SK-N-MC (cell line): ENCODE results near the gene MPHOSPH10.
"Not testable (repeated sequence)": the region's sequence is repeated elsewhere in the genome, so short reads cannot be mapped to it uniquely, and the experiment has no call there.

Experiments
- DNase-seq: peaks from one replicate; pipeline ENCODE4 v3.0.0-alpha.2; 2011; ENCODE audit warnings: low read depth, low spot score
- H3K27ac ChIP-seq: fragments of 200-600 bp; sonication (generic); 2 replicates; pipeline ENCODE4 v1.5.1; 2016; ENCODE audit warnings: mixed run types
- H3K36me3 ChIP-seq: fragments of 200-600 bp; sonication (generic); 2 replicates; pipeline ENCODE4 v1.6.1; 2017; ENCODE audit warnings: antibody characterized with exemption, low read length, mixed read lengths; ENCODE audit not compliant: insufficient read depth
- H3K4me3 ChIP-seq: fragments of 200-600 bp; sonication (generic); 2 replicates; pipeline ENCODE4 v1.5.1; 2016
- H3K9ac ChIP-seq: fragments of 200-600 bp; sonication (generic); 2 replicates; pipeline ENCODE4 v1.8.0; 2017; ENCODE audit warnings: mixed run types, mixed read lengths; ENCODE audit not compliant: insufficient read length
- H3K9me3 ChIP-seq: fragments of 200-600 bp; sonication (generic); 2 replicates; pipeline ENCODE4 v1.6.1; 2017; ENCODE audit warnings: low read depth, mild to moderate bottlenecking, antibody characterized with exemption, low read length, moderate library complexity, mixed read lengths
- EZH2 ChIP-seq: fragments of 200-600 bp; sonication (generic); IDR thresholded peaks from one replicate; pipeline ENCODE4 v1.6.1; 2017; ENCODE audit warnings: antibody characterized with exemption
- FOXP2 ChIP-seq: optimal IDR thresholded peaks from 2 replicates; pipeline ENCODE3; 2011; ENCODE audit warnings: mild to moderate bottlenecking, moderate library complexity; ENCODE audit not compliant: insufficient read depth; ENCODE audit errors: extremely low read length, control extremely low read depth
- POLR2AphosphoS5 ChIP-seq: IDR thresholded peaks from 2 replicates; pipeline ENCODE4 v1.6.1; 2012; ENCODE audit warnings: mild to moderate bottlenecking, low read depth, low read length, borderline replicate concordance

The MPHOSPH10 gene

GRCh38 chr2:71121479-71121878 is 9.0 kb upstream of the MPHOSPH10 start:
- Histone ChIP-seq H3K9me3 (no peaks in the 10 kb centered on the region), H3K4me3 (no peak overlapping the region), H3K9ac (no peak overlapping the region), H3K27ac (no peak overlapping the region), H3K36me3 (peaks cover 3% of the 10 kb centered on the region; the same call in 1 of the 2 replicates)
- DNase-seq, result no peak
- TF ChIP-seq POLR2AphosphoS5 (no peak), EZH2 (no peak), FOXP2 (no peak)

- H3K27ac ChIP-seq, result no peak overlapping the region
- no peak for TF ChIP-seq POLR2AphosphoS5
- TF ChIP-seq EZH2, result no peak
- no peak for TF ChIP-seq FOXP2
- no peak overlapping the region for H3K9ac ChIP-seq
- peaks cover 3% of the 10 kb centered on the region; the same call in 1 of the 2 replicates for H3K36me3 ChIP-seq
- DNase-seq, result no peak
- H3K4me3 ChIP-seq, result no peak overlapping the region
- no peaks in the 10 kb centered on the region for H3K9me3 ChIP-seq
Measured at GRCh38 chr2:71122387-71123298, 7.8 kb upstream of the MPHOSPH10 start.

- no peaks in the 10 kb centered on the region for H3K9me3 ChIP-seq
- no peaks in the 10 kb centered on the region; the same call in 1 of the 2 replicates for H3K36me3 ChIP-seq
Measured at GRCh38 chr2:71125506-71126294, 4.7 kb upstream of the MPHOSPH10 start.

GRCh38 chr2:71126957-71127356 is 3.5 kb upstream of the MPHOSPH10 start:
- Histone ChIP-seq H3K27ac (no peak overlapping the region), H3K9me3 (no peaks in the 10 kb centered on the region), H3K9ac (no peak overlapping the region), H3K36me3 (no peaks in the 10 kb centered on the region; the same call in 1 of the 2 replicates), H3K4me3 (no peak overlapping the region)
- no peak for TF ChIP-seq EZH2
- TF ChIP-seq FOXP2, result no peak
- no peak for TF ChIP-seq POLR2AphosphoS5
- DNase-seq, result no peak

More at GRCh38 chr2:71125506-71126294, 4.7 kb upstream of the MPHOSPH10 start:
- TF ChIP-seq POLR2AphosphoS5, result no peak
- TF ChIP-seq FOXP2, result no peak
- no peak for TF ChIP-seq EZH2
- no peak for DNase-seq
- H3K9ac ChIP-seq, result no peak overlapping the region
- no peak overlapping the region for H3K4me3 ChIP-seq
- no peak overlapping the region for H3K27ac ChIP-seq

- no peak for DNase-seq
- no peaks in the 10 kb centered on the region for H3K9me3 ChIP-seq
- TF ChIP-seq FOXP2 (no peak), EZH2 (no peak), POLR2AphosphoS5 (no peak)
- H3K9ac ChIP-seq, result peak overlapping the region; percentile 93
- H3K36me3 ChIP-seq, result peaks cover 22% of the 10 kb centered on the region
- H3K4me3 ChIP-seq, result peak overlapping the region; percentile 95
- H3K27ac ChIP-seq, result no peak overlapping the region
Measured at GRCh38 chr2:71129114-71129901, 1.1 kb upstream of the MPHOSPH10 start.

- H3K9ac ChIP-seq, result peak overlapping the region; percentile 93
- H3K27ac ChIP-seq, result no peak overlapping the region
- H3K36me3 ChIP-seq, result peaks cover 27% of the 10 kb centered on the region
- no peaks in the 10 kb centered on the region for H3K9me3 ChIP-seq
- H3K4me3 ChIP-seq, result peak overlapping the region; percentile 95
- DNase-seq, result peak; percentile 3
- TF ChIP-seq EZH2, result no peak
- TF ChIP-seq POLR2AphosphoS5, result no peak
- no peak for TF ChIP-seq FOXP2
Measured at GRCh38 chr2:71129902-71130151, 607 bp upstream of the MPHOSPH10 start.

- Histone ChIP-seq H3K36me3 (peaks cover 34% of the 10 kb centered on the region), H3K9me3 (no peaks in the 10 kb centered on the region), H3K27ac (peak overlapping the region; percentile 81), H3K9ac (peak overlapping the region; percentile 93), H3K4me3 (peak overlapping the region; percentile 95)
- TF ChIP-seq POLR2AphosphoS5, result no peak
- no peak for DNase-seq
Measured at GRCh38 chr2:71130905-71131244, 441 bp downstream of the MPHOSPH10 start.

GRCh38 chr2:71131387-71132166 is 1.1 kb downstream of the MPHOSPH10 start:
- not testable (repeated sequence) for H3K27ac ChIP-seq, DNase-seq, H3K9me3 ChIP-seq
- H3K36me3 ChIP-seq, result peaks cover 41% of the 10 kb centered on the region
- H3K9ac ChIP-seq, result peak overlapping the region; percentile 93
- H3K4me3 ChIP-seq, result peak overlapping the region; percentile 95
